MM.1S (cell line): Measurements from ENCODE around the gene DIP2C.

Experiments used
- DNase-seq: peaks from one replicate; pipeline ENCODE4 v3.0.0-alpha.2; 2015
- H2AFZ ChIP-seq: fragments of 300-600 bp; sonication (generic); 2 replicates; pipeline ENCODE4 v1.6.0; 2016; ENCODE audit warnings: antibody characterized with exemption, low read length
- H3F3A ChIP-seq: fragments of 300-600 bp; sonication (generic); 2 replicates; pipeline ENCODE4 v1.6.1; 2016; ENCODE audit warnings: mild to moderate bottlenecking, antibody characterized with exemption, low read length, moderate library complexity, mixed read lengths; ENCODE audit not compliant: insufficient read depth
- H3K27ac ChIP-seq: fragments of 300-600 bp; sonication (generic); 2 replicates; pipeline ENCODE4 v1.5.1; 2016; ENCODE audit warnings: mild to moderate bottlenecking, low read length
- H3K27me3 ChIP-seq: fragments of 300-600 bp; sonication (generic); replicated peaks from 2 replicates; pipeline ENCODE4 v1.6.0; 2016; ENCODE audit warnings: low read length; ENCODE audit not compliant: insufficient read depth
- H3K36me3 ChIP-seq: fragments of 300-600 bp; sonication (generic); replicated peaks from 2 replicates; pipeline ENCODE4 v1.6.1; 2016; ENCODE audit warnings: mild to moderate bottlenecking, low read length, mixed read lengths; ENCODE audit not compliant: insufficient read depth
- H3K4me1 ChIP-seq: fragments of 300-600 bp; sonication (generic); 2 replicates; pipeline ENCODE4 v1.6.1; 2016; ENCODE audit warnings: low read length, mixed read lengths
- H3K4me2 ChIP-seq: fragments of 300-600 bp; sonication (generic); 2 replicates; pipeline ENCODE4 v1.6.0; 2016; ENCODE audit warnings: low read depth, low read length
- H3K4me3 ChIP-seq: fragments of 300-600 bp; sonication (generic); 2 replicates; pipeline ENCODE4 v1.5.1; 2016; ENCODE audit warnings: low read length, mixed read lengths
- H3K79me2 ChIP-seq: fragments of 300-600 bp; sonication (generic); 2 replicates; pipeline ENCODE4 v1.6.1; 2016; ENCODE audit warnings: mixed run types, low read length, mixed read lengths
- H3K9ac ChIP-seq: fragments of 300-600 bp; sonication (generic); 2 replicates; pipeline ENCODE4 v1.6.1; 2016; ENCODE audit warnings: low read length, mixed read lengths
- H3K9me2 ChIP-seq: fragments of 300-600 bp; sonication (generic); replicated peaks from 2 replicates; pipeline ENCODE4 v1.6.1; 2016; ENCODE audit warnings: mild to moderate bottlenecking, low read length, mixed read lengths; ENCODE audit not compliant: insufficient read depth
- H3K9me3 ChIP-seq: fragments of 300-600 bp; sonication (generic); replicated peaks from 2 replicates; pipeline ENCODE4 v1.6.1; 2016; ENCODE audit warnings: mild to moderate bottlenecking, low read length, mixed read lengths; ENCODE audit not compliant: insufficient read depth
- H4K20me1 ChIP-seq: fragments of 300-600 bp; sonication (generic); 2 replicates; pipeline ENCODE4 v1.6.1; 2016; ENCODE audit warnings: mild to moderate bottlenecking, low read length, moderate library complexity, mixed read lengths; ENCODE audit not compliant: insufficient read depth
- EZH2 ChIP-seq: fragments of 300-600 bp; sonication (generic); optimal IDR thresholded peaks from 2 replicates; pipeline ENCODE3; 2017; ENCODE audit warnings: low read depth, mild to moderate bottlenecking, antibody characterized with exemption, low read length, mixed read lengths
- EZH2phosphoT487 ChIP-seq: fragments of 300-600 bp; sonication (generic); IDR thresholded peaks from 2 replicates; pipeline ENCODE4 v1.6.1; 2018; ENCODE audit warnings: antibody characterized with exemption, low read length
- TF ChIP-seq, protein P1 (sequence below): fragments of 300-600 bp; sonication (generic); IDR thresholded peaks from 2 replicates; pipeline ENCODE4 v1.5.1; 2016; ENCODE audit warnings: antibody characterized with exemption, low read length, mixed read lengths

Gene DIP2C

GRCh38 chr10:486666-487322 lies 202.7 kb downstream of the DIP2C start:
- Histone ChIP-seq H3K4me3 (no peak overlapping the region), H3K9me3 (no peaks in the 10 kb centered on the region), H3K4me2 (no peak overlapping the region), H3K36me3 (no peaks in the 10 kb centered on the region), H3K9me2 (no peaks in the 10 kb centered on the region), H3K27me3 (no peaks in the 10 kb centered on the region), H2AFZ (no peak overlapping the region), H3F3A (peaks cover 19% of the 10 kb centered on the region), H3K79me2 (peaks cover 17% of the 10 kb centered on the region), H3K9ac (no peak overlapping the region), H3K4me1 (0 out of 2 replicates have a peak, but pooled peaks cover 8% of the 10 kb centered on the region), H4K20me1 (no peaks in the 10 kb centered on the region), H3K27ac (no peak overlapping the region)
- TF ChIP-seq EZH2 (no peak), EZH2phosphoT487 (no peak)
- TF ChIP-seq, protein P1, sequence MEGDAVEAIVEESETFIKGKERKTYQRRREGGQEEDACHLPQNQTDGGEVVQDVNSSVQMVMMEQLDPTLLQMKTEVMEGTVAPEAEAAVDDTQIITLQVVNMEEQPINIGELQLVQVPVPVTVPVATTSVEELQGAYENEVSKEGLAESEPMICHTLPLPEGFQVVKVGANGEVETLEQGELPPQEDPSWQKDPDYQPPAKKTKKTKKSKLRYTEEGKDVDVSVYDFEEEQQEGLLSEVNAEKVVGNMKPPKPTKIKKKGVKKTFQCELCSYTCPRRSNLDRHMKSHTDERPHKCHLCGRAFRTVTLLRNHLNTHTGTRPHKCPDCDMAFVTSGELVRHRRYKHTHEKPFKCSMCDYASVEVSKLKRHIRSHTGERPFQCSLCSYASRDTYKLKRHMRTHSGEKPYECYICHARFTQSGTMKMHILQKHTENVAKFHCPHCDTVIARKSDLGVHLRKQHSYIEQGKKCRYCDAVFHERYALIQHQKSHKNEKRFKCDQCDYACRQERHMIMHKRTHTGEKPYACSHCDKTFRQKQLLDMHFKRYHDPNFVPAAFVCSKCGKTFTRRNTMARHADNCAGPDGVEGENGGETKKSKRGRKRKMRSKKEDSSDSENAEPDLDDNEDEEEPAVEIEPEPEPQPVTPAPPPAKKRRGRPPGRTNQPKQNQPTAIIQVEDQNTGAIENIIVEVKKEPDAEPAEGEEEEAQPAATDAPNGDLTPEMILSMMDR: no peak
- no peak for DNase-seq

- TF ChIP-seq EZH2phosphoT487 (no peak), EZH2 (no peak)
- TF ChIP-seq, protein P1: no peak
- Histone ChIP-seq H3K27me3 (no peaks in the 10 kb centered on the region), H3K4me2 (no peak overlapping the region), H3K27ac (no peak overlapping the region; the same call in 1 of the 2 replicates), H3K9me2 (no peaks in the 10 kb centered on the region), H3F3A (peaks cover 19% of the 10 kb centered on the region), H3K36me3 (no peaks in the 10 kb centered on the region), H3K79me2 (peaks cover 20% of the 10 kb centered on the region), H4K20me1 (no peaks in the 10 kb centered on the region), H2AFZ (no peak overlapping the region), H3K9me3 (no peaks in the 10 kb centered on the region), H3K4me3 (no peak overlapping the region), H3K4me1 (0 out of 2 replicates have a peak, but pooled peaks cover 8% of the 10 kb centered on the region), H3K9ac (no peak overlapping the region)
- no peak for DNase-seq
Observed at GRCh38 chr10:486206-486605, 203.3 kb downstream of the DIP2C start.

- H3K4me2 ChIP-seq: peak overlapping the region; percentile 82
- peak; percentile 15 for DNase-seq
- no peaks in the 10 kb centered on the region for H3K9me2 ChIP-seq
- H4K20me1 ChIP-seq: no peaks in the 10 kb centered on the region
- TF ChIP-seq, protein P1: no peak
- H3K27me3 ChIP-seq: no peaks in the 10 kb centered on the region
- H3K27ac ChIP-seq: peak overlapping the region; percentile 94; the same call in 1 of the 2 replicates
- H3K79me2 ChIP-seq: peaks cover 20% of the 10 kb centered on the region
- peak overlapping the region; percentile 92; the same call in 1 of the 2 replicates for H3K9ac ChIP-seq
- no peaks in the 10 kb centered on the region for H3K36me3 ChIP-seq
- H3K4me3 ChIP-seq: peak overlapping the region; percentile 75; the same call in 1 of the 2 replicates
- 0 out of 2 replicates have a peak, but pooled peaks cover 8% of the 10 kb centered on the region for H3K4me1 ChIP-seq
- no peaks in the 10 kb centered on the region for H3K9me3 ChIP-seq
- peaks cover 19% of the 10 kb centered on the region for H3F3A ChIP-seq
- H2AFZ ChIP-seq: no peak overlapping the region
Observed at GRCh38 chr10:485776-486175, 203.7 kb downstream of the DIP2C start.
